Measurements from ENCODE around the gene ERRFI1. TPM values are rescaled to one million over a fixed set of nuclear protein-coding genes. Genes with fewer than 3 reads are reported as not detected.

ERRFI1 gene
- total RNA-seq, 2 donors from 2014 or later, result 33.0 to 34.5 TPM

DNA sequence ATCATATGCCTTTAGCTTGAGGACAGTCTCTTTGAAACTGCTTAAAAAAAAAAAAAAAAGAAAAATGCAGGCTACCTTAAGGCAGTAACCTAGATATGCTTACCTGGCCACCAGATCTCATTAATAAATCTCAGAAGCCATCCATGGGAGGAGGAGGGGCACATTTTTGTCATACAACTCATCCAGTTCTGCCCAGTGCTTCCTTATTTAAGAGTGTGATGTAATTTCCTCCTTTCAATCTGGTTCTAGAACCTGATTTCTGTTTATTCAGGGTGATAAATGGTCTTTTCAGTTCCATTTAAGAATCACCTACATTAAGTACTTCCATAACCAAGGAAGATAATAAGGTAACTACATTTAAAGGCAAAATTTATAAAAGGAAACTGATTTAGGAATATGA is 6.1 kb downstream of the ERRFI1 start:
- H3K4me1 ChIP-seq, result peaks cover 0 to 47% of the 10 kb centered on the region in 2 donors
- H3K36me3 ChIP-seq, result no peaks in the 10 kb centered on the region
- no peaks in the 10 kb centered on the region for H3K9me3 ChIP-seq
- no peaks in the 10 kb centered on the region for H3K27me3 ChIP-seq
- DNase-seq (ENCODE audit: low spot score), result peak; percentile 52
- TF ChIP-seq, protein P1, sequence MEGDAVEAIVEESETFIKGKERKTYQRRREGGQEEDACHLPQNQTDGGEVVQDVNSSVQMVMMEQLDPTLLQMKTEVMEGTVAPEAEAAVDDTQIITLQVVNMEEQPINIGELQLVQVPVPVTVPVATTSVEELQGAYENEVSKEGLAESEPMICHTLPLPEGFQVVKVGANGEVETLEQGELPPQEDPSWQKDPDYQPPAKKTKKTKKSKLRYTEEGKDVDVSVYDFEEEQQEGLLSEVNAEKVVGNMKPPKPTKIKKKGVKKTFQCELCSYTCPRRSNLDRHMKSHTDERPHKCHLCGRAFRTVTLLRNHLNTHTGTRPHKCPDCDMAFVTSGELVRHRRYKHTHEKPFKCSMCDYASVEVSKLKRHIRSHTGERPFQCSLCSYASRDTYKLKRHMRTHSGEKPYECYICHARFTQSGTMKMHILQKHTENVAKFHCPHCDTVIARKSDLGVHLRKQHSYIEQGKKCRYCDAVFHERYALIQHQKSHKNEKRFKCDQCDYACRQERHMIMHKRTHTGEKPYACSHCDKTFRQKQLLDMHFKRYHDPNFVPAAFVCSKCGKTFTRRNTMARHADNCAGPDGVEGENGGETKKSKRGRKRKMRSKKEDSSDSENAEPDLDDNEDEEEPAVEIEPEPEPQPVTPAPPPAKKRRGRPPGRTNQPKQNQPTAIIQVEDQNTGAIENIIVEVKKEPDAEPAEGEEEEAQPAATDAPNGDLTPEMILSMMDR (IDR thresholded peaks at IDR 0.05), result no peak
- H3K4me3 ChIP-seq, result no peak overlapping the region
- no peak overlapping the region for H3K27ac ChIP-seq

DNA sequence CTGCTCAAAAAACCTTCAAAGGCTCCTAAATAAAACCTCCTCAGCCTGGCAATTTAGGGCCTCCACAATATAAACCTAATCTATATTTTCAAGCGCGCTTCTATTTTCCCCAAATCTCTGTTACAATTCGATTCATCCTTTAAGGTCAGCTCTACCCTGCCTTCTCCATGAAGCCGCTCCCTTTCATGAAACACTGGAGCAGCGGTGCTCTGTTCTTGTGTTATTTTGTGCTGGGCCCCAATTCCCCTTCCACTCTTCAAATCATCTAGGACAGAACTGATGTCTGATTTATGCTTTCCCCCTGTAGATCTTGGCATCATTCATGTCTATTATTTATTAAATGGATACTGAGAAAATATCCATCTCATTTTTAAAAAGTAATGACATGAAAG is 6.9 kb downstream of the ERRFI1 start:
- no peak for DNase-seq (ENCODE audit: low spot score)
- no peaks in the 10 kb centered on the region for H3K9me3 ChIP-seq
- TF ChIP-seq, protein P1 (IDR thresholded peaks at IDR 0.05), result no peak
- no peaks in the 10 kb centered on the region for H3K27me3 ChIP-seq
- H3K36me3 ChIP-seq, result peaks cover 3% of the 10 kb centered on the region
- H3K4me3 ChIP-seq, result no peak overlapping the region
- peaks cover 0 to 44% of the 10 kb centered on the region in 2 donors for H3K4me1 ChIP-seq
- H3K27ac ChIP-seq, result no peak overlapping the region

DNA sequence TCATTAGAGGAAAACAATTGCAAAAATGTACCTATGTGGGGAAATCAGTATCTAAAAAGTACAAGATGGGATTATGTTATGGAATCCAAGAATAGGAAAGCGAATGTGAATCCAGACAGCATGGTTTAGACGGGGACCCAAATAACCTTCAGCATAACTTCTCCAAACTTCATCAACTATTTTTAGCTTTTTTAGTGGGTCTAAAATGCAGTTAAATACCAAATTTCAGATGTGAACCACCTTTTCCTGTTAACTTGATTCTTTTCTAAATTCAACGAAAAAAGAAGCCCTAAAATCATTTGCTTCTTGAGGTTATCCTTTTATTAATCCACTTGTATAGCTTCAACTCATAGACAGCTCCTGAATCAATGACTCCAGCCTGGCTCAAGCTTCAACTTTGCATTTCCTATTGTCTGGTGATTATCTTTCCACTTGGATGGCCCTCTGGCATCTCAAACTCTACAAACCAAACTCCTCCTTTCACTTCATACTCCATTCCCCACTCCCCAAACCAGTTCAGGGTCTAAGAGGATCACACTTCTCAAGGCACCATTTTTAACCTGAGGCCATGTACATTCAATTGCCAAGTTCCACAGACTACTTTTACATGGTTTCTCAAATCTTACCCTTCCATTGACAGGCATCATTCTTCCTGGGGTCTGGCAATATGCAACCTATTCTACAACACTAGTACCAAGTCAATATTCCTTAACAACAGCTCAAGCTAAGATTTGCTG is 7.4 kb downstream of the ERRFI1 start:
- TF ChIP-seq, protein P1 (IDR thresholded peaks at IDR 0.05), result no peak
- H3K27ac ChIP-seq, result no peak overlapping the region
- H3K4me3 ChIP-seq, result no peak overlapping the region
- DNase-seq (ENCODE audit: low spot score), result no peak
- H3K27me3 ChIP-seq, result no peaks in the 10 kb centered on the region
- H3K4me1 ChIP-seq, result peaks cover 0 to 39% of the 10 kb centered on the region in 2 donors
- H3K36me3 ChIP-seq, result peaks cover 9% of the 10 kb centered on the region
- no peaks in the 10 kb centered on the region for H3K9me3 ChIP-seq

DNA sequence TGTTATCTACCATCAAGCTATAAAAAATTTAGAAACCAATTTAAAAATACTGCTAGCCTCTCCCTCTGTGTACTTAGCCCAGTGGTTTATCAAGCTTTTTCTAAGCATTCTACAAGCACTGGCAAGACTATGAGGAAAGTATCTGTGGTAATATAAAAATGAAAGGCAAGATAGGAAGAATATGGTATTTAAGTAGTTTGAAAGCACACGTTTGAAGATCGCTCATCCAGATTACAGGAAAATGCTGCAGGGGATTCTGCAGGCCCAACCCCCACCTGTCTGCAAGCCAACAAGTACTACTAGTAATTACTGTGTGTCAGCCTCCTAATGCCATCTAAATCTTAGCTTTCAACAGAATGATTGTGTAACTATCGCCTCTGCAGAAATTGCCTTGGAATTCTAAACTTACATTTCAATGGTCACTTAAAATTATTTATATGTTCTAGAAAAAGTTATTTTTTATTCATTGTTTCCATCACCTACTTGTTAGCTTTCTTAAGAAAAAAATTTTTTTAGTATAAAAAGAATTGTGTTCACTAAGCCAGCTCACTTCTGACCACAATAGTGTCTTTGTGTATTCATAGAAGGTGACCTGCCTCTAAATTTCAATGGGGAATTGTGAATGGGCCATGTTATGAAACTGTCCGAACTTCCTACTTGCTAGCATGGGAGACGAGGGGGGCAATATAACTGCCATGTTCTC is 8.5 kb downstream of the ERRFI1 start:
- H3K27ac ChIP-seq, result no peak overlapping the region
- H3K4me1 ChIP-seq, result peaks cover 0 to 37% of the 10 kb centered on the region in 2 donors
- H3K36me3 ChIP-seq, result peaks cover 18% of the 10 kb centered on the region
- TF ChIP-seq, protein P1 (IDR thresholded peaks at IDR 0.05), result no peak
- H3K9me3 ChIP-seq, result no peaks in the 10 kb centered on the region
- DNase-seq (ENCODE audit: low spot score), result no peak
- no peak overlapping the region for H3K4me3 ChIP-seq
- H3K27me3 ChIP-seq, result no peaks in the 10 kb centered on the region

DNA sequence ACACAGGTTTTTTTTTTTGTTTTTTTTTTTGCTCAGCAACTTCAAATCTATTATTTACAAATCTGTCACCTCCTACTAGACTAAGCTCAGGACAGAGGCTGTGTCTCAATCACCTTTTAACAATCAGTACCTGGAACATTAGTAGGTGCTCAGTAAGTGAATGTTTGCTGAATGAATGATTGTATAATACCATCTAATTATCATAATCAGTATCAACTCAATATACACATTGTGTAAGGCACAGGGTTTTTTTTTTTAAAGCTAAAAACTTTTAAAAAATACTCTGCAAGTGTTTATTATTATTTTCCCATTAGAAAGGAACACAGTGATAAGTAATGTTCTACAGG is 9.2 kb downstream of the ERRFI1 start:
- H3K4me1 ChIP-seq, result peaks cover 0 to 37% of the 10 kb centered on the region in 2 donors
- no peak for DNase-seq (ENCODE audit: low spot score)
- TF ChIP-seq, protein P1 (IDR thresholded peaks at IDR 0.05), result no peak
- H3K27ac ChIP-seq, result no peak overlapping the region
- H3K9me3 ChIP-seq, result no peaks in the 10 kb centered on the region
- H3K4me3 ChIP-seq, result no peak overlapping the region
- H3K27me3 ChIP-seq, result no peaks in the 10 kb centered on the region
- peaks cover 23% of the 10 kb centered on the region for H3K36me3 ChIP-seq
